Measurements from ENCODE around the gene AXIN1.
A peak's percentile ranks its signal among the peaks of the same experiment; 100 is the strongest.
"Not testable (repeated sequence)": the region's sequence is repeated elsewhere in the genome, so short reads cannot be mapped to it uniquely, and the experiment has no call there.

AXIN1 gene

GRCh38 chr16:369275-369865 is 16.8 kb upstream of the AXIN1 start:
- DNase-seq, result no peak

- no peak for DNase-seq
These were observed 16.1 kb upstream of the AXIN1 start for GRCh38 chr16:368388-369158.

GRCh38 chr16:367333-367903 is 14.9 kb upstream of the AXIN1 start:
- DNase-seq, result no peak

- no peak for DNase-seq
These were observed 14.0 kb upstream of the AXIN1 start for GRCh38 chr16:366476-366875.

- DNase-seq, result no peak
These were observed 12.3 kb upstream of the AXIN1 start for GRCh38 chr16:364595-365491.

- no peak for DNase-seq
These were observed 11.4 kb upstream of the AXIN1 start for GRCh38 chr16:363766-364490.

GRCh38 chr16:363110-363765 is 10.7 kb upstream of the AXIN1 start:
- DNase-seq, result no peak

GRCh38 chr16:362702-362999 is 10.1 kb upstream of the AXIN1 start:
- DNase-seq, result not testable (repeated sequence)

- peak; percentile 57 to 66 for DNase-seq
These were observed 9.6 kb upstream of the AXIN1 start for GRCh38 chr16:361872-362701.

- DNase-seq, result no peak
These were observed 8.9 kb upstream of the AXIN1 start for GRCh38 chr16:361341-361871.

GRCh38 chr16:360698-361336 is 8.3 kb upstream of the AXIN1 start:
- no peak for DNase-seq

GRCh38 chr16:359871-360697 is 7.6 kb upstream of the AXIN1 start:
- no peak for DNase-seq

- no peak for DNase-seq
These were observed 6.7 kb upstream of the AXIN1 start for GRCh38 chr16:359067-359763.

- no peak for DNase-seq
These were observed 4.2 kb upstream of the AXIN1 start for GRCh38 chr16:356741-357140.

- no peak for DNase-seq
These were observed 2.5 kb upstream of the AXIN1 start for GRCh38 chr16:354971-355461.

- no peak for DNase-seq
These were observed 1.9 kb upstream of the AXIN1 start for GRCh38 chr16:354291-354881.

- DNase-seq, result no peak
These were observed 1.1 kb upstream of the AXIN1 start for GRCh38 chr16:353404-354290.
